Tibial nerve (tissue), 4 donors: ENCODE measurements around the gene CDY2B.
"Not testable (repeated sequence)": the region's sequence is repeated elsewhere in the genome, so short reads cannot be mapped to it uniquely, and the experiment has no call there.

Experiments used
- EP300 ChIP-seq, 2 donors: sonication (generic); formaldehyde crosslinking; IDR thresholded peaks; one replicate each; pipeline ENCODE4 v1.6.1; 2017; ENCODE audit warnings: antibody characterized with exemption in 2 of 2, mild to moderate bottlenecking in 1 of 2
- POLR2A ChIP-seq, 2 donors: fragments of 450-650 bp; IDR thresholded peaks; one replicate each; pipeline ENCODE4 v1.6.1; 2017; ENCODE audit warnings: antibody characterized with exemption in 2 of 2, mild to moderate bottlenecking in 2 of 2, moderate library complexity in 2 of 2
- TF ChIP-seq, protein P1 (sequence below), 5 experiments: fragments of 200-600 bp in 3 of 5; fragments of 450-650 bp in 2 of 5; sonication (generic) in 3 of 5; IDR thresholded peaks; one replicate each; pipeline ENCODE4 v1.5.1; 2016 to 2019; ENCODE audit warnings: antibody characterized with exemption in 5 of 5, mild to moderate bottlenecking in 3 of 5, moderate library complexity in 2 of 5

- TF ChIP-seq, protein P1, sequence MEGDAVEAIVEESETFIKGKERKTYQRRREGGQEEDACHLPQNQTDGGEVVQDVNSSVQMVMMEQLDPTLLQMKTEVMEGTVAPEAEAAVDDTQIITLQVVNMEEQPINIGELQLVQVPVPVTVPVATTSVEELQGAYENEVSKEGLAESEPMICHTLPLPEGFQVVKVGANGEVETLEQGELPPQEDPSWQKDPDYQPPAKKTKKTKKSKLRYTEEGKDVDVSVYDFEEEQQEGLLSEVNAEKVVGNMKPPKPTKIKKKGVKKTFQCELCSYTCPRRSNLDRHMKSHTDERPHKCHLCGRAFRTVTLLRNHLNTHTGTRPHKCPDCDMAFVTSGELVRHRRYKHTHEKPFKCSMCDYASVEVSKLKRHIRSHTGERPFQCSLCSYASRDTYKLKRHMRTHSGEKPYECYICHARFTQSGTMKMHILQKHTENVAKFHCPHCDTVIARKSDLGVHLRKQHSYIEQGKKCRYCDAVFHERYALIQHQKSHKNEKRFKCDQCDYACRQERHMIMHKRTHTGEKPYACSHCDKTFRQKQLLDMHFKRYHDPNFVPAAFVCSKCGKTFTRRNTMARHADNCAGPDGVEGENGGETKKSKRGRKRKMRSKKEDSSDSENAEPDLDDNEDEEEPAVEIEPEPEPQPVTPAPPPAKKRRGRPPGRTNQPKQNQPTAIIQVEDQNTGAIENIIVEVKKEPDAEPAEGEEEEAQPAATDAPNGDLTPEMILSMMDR (IDR thresholded peaks at IDR 0.05) = not testable (repeated sequence)
- TF ChIP-seq POLR2A, EP300 (IDR thresholded peaks at IDR 0.05): not testable (repeated sequence)
These were observed 30.9 kb downstream of the CDY2B start for GRCh38 chrY:17849131-17849530.
